NCI-H1417 (cell line): Measurements from ENCODE around the gene LMO1.

Source experiments
- DNase-seq, 3 experiments: peaks; one replicate each; lab custom pipeline; 2025; lab: John Stamatoyannopoulos, UW

Gene LMO1

DNA sequence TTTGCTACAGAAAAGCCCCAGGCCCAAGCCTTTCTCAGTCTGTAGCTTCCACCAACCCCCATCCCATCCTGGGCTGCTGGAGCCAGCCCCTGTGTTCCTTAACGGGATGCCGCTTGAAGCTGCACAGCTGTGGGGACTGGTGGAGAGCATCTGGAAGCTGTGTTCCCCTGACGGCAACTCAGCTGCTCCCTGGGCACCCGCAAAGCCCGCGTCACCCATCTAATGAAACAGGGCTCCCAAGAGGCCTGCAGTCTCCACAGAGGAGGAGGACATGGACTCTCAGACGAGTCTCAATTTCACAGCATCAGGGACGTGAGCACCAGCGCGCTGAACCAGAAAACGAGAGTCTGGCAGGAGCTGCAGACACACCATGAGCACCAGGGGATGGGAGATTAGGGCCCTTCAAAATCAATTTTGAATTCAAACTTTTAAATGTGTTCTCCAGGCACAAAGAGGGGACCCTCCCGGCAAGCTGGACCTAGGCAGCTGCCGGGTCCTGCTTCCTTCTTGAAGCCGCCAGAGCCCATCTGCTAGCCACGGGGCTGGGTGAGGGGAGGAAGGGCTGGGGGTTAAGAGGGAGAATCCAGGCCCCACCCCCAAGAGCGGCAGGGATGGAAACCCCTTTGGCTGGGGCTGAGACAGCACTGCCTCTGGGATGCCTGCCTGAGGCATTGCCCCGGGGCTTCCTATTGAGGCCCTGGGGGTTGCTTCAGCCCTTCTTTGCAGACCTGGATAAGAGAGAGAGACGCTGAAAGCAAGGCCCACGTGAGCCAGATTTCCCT is 21.0 kb downstream of the LMO1 start:
- DNase-seq: no peak

DNA sequence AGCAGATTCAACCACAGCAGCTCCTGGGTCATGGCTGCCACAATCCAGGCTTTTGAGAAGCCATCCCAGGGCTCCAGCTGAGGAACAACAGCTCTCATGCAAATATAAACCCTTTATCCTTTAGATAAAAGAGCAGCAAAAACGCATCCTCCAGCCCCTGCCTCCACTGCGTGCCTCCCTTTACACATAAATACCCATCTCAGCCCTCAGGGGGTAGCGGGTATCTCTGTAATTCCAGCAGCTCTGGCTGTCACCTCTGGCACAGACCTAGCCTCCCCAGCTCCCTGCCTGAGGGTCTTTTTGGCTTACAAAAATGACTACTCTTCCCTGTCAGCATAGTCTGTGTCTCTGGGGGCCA is 21.6 kb downstream of the LMO1 start:
- no peak for DNase-seq

- DNase-seq: no peak
Measured at GRCh38 chr11:8241373-8242117, 22.1 kb downstream of the LMO1 start.

DNA sequence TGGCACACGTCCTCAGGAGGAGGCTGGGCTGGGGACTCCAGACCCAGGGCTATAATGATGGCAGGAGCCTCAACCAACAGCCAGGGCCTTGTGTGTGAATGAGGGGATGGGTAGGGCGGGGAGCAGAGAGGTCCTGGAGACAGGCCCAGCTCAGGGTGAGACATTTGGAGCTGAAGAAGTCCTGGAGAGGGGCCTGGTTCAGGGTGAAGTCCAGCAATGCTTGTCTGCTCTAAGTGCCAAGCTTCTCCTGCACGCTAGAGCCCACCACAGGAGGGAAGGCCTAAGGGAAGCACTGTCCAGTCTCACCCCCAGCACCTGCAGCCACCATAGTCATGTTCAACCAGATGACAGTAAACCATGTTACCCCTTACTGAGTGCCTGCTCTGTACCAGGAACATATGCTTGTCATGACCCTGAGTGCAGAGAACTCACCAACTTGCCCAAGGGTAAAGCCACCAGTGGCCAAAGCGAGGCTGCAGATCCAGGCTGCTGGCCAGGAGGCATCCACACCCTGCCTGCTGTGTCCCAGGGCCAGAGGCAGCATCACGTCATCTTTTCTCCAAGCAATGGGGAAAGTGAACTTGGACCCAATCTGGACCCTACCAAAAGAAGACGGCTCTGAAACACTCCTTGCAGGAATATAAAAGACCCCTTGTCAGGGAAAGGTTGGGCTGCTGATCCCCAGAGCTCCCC is 24.0 kb downstream of the LMO1 start:
- DNase-seq: no peak

DNA sequence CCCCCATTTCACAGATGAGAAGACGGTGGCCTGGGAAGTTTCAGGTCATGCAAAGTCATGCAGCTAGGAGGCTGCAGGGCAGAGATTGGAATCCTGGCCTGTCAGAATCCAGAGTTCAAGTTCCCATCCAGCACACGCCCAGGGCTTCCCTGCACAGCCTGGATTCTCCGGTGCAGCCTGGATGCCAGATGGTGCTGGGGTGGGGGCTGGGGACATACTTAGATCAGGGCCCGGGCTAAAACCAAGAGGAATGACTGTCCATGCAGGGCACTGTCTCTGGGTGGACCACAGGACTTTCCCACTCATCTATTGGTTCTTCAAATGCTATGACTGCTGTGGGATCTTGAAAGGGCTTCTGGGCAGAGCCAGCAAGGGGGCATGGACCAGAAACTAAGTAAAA is 24.6 kb downstream of the LMO1 start:
- DNase-seq: no peak

GRCh38 chr11:8237453-8237852 is 26.2 kb downstream of the LMO1 start:
- no peak for DNase-seq

DNA sequence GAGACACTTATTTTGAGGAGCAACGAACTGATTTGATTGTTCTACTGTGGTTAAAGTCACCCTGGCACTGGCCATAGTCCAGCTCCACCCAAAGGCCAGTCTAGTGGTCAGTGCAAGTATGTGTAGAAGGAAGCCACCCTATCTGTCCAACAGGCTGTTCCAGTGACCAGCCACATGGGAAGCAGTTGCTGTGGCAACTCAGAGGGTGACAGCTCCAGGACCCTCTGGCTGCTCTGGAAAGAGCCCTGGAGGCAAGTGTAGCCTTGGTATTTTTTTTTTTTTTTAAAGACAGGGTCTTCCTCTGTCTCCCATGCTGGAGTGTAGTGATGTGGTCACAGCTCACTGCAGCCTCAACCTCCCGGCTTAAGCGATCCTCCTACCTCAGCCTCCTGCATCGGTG is 27.8 kb downstream of the LMO1 start:
- DNase-seq: no peak

GRCh38 chr11:8234910-8235309 is 28.8 kb downstream of the LMO1 start:
- no peak for DNase-seq

GRCh38 chr11:8234425-8234821 is 29.3 kb downstream of the LMO1 start:
- DNase-seq: no peak

GRCh38 chr11:8233691-8234424 is 29.8 kb downstream of the LMO1 start:
- peak in 1 of 3 experiments; percentile 13 for DNase-seq

DNA sequence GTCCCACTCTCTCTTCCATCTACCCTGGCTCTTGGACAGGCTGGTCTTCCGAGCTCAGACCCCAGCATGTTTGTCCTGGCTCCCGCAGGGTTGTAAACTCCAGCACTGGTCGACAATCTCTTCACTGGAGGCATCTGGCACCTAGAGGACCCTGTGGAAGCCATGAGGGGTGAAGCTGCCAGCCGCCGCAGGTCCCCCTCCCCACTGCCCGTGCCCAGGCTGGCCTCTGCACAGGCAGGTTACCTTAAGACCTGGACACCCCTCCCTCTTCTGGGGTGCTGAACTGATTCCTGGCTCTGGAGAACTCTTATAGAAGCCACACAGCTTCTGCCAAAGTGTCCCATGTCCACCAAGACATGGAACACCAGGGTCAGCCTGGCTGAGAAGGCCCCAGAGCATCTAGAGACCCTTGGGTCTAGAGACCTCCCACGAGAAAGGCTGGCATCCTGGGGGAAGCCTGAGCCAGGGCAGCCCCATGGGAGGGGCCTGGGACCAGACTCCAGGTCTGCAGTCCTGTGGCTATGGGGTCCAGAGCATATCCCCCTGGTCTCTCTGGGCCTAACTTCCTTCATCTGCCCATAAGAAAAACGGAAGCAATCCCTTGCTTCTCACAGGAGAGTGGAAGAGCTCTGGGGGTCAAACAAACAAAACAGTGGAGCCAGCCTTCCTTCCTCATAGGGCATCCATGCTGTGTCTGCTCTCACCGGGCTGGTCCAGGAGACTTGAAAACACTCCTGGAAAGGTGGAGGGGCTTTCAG is 30.6 kb downstream of the LMO1 start:
- DNase-seq: no peak

DNA sequence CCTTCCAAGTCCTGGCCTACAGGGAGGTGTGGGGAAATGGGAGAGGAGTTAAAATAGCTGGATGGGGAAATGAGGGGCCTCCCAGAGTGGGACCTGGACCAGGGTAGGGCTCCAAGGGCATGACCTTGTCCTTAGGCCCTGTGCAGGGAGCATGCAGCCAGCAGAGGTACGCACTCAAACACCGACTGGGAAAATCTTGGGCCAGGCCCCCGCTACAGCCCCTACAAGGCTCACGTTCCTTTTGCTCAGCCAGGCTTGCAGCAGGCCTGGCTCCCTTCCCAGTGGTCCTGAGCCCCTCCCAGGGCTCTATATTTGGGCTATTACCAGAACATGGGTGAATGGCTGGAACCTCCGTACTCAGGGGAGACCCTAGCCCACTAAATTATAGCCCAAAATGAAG is 31.3 kb downstream of the LMO1 start:
- DNase-seq: no peak

GRCh38 chr11:8231979-8232378 is 31.7 kb downstream of the LMO1 start:
- no peak for DNase-seq

DNA sequence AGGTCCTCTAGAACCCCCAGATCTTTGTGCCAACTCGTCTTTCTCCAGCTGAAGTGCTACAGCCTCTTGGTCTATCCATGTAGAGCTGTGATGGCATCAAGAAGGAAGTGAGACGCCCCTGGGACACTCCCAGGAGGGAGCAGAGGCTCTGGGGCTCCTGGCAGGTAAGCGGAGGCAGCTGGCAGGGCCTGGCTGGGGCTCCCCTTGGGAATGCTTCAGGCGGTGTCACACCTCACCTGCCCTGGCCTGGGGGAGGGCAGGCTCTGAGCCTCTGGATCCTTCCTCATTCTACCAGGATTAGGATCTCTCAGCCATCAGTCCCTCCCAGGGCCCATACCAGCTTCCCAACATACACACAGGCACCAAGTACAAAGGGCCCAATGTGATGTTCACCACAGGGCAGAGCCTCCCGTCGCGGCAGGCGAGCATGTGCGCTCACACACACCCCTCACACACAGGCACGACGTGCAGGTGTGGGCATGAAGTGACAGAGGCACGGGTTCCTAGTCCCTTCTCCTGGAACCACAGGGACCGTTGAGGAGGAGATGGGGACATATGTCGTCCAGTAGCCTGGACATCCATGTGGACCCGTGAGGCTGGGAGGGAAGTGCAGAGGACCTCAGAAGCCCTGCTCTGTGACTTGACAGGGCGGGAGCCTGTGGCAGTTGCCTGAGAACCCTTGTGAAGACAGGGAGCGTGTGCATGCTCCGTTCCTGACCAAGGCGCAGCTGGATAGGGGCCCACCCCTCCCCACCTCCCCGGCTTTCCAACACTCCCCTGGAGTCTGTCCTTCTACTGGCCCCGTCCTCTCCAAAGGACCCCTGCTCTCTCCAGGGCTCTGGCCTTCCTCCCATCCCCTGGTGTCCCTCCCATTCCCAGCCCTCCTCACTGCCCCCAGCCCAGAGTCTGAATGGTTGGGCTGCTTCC is 32.5 kb downstream of the LMO1 start:
- DNase-seq: no peak

DNA sequence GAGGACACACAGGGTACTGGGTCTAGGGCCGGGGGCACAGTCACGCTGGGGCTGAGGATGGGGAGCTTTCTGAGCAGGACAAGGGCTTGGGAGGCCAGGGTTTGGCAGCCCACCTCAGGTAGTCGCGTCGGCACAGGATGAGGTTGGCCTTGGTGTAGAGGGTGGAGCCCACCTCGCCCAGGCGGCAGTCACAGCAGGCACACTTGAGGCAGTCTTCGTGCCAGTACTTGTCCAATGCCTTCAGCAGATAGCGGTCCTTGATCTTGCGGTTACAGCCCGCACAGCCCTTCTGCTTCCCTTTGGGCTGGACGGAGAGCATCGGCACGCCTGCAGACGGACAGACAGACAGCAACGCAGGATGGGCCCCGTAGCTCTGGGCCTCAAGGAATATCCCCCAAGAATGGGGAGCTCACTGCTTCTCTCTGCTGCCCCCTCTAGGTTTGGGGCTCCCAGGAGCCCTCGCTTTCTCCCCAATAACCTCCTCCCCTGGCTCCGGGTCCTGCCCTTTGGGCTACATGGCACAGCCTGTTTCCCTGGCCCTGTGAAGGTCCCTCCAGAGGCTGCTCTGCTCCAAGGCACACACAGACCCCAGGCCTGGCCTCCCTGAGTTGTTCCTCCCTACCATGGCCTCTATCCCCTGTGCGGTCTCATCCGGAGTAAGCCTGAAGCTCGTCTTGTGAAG is 33.4 kb downstream of the LMO1 start:
- no peak for DNase-seq

- DNase-seq: peak in 2 of 3 experiments; percentile 19 to 53
Measured at GRCh38 chr11:8229299-8230177, 34.1 kb downstream of the LMO1 start.

DNA sequence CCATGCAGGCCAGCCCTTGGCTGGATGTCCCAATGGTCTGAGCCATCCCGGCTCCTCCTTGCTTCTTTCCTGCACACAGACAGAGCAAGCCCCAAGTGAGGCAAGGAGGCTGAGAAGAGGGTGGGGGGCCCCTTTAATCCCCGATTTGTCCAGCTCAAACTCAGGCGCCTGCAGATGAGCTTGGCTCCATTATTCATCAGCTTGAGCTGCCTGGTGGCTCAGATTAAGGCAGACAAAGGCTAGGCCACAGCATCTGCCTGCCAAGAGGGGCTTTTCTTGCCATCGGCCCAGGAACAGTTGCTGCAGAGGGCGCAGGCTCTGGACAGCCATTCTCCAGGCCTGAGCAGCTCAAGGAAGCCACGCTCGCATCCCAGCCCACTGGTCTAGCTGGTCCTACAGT is 35.4 kb downstream of the LMO1 start:
- no peak for DNase-seq
